ENCODE measurements around the gene PTPRN2.

Gene PTPRN2

GRCh38 chr7:158016180-158017097 lies 571.2 kb downstream of the PTPRN2 start:
- in situ Hi-C loops (cut with MboI; ENCODE audit: low pct_unique_long_range_greater_than_20kb, low sequenced_read_pairs), result no loop called here
- no peak for DNase-seq

GRCh38 chr7:158015403-158016179 lies 572.0 kb downstream of the PTPRN2 start:
- DNase-seq, result no peak

GRCh38 chr7:158014976-158015375 lies 572.6 kb downstream of the PTPRN2 start:
- in situ Hi-C loops (cut with MboI; ENCODE audit: low pct_unique_long_range_greater_than_20kb, low sequenced_read_pairs), result no loop called here
- DNase-seq, result no peak

More at GRCh38 chr7:158015403-158016179, 572.0 kb downstream of the PTPRN2 start:
- in situ Hi-C loops (cut with MboI; ENCODE audit: low pct_unique_long_range_greater_than_20kb, low sequenced_read_pairs), result no loop called here

- in situ Hi-C loops (cut with MboI; ENCODE audit: low pct_unique_long_range_greater_than_20kb, low sequenced_read_pairs), result no loop called here
- no peak for DNase-seq
Observed at GRCh38 chr7:158013085-158013668, 574.4 kb downstream of the PTPRN2 start.

- no peak for DNase-seq
- in situ Hi-C loops (cut with MboI; ENCODE audit: low pct_unique_long_range_greater_than_20kb, low sequenced_read_pairs), result no loop called here
Observed at GRCh38 chr7:158011941-158012340, 575.7 kb downstream of the PTPRN2 start.

- DNase-seq, result no peak
- in situ Hi-C loops (cut with MboI; ENCODE audit: low pct_unique_long_range_greater_than_20kb, low sequenced_read_pairs), result no loop called here
Observed at GRCh38 chr7:158010961-158011693, 576.5 kb downstream of the PTPRN2 start.

- in situ Hi-C loops (cut with MboI; ENCODE audit: low pct_unique_long_range_greater_than_20kb, low sequenced_read_pairs), result no loop called here
- DNase-seq, result no peak
Observed at GRCh38 chr7:158009886-158010285, 577.7 kb downstream of the PTPRN2 start.

- in situ Hi-C loops (cut with MboI; ENCODE audit: low pct_unique_long_range_greater_than_20kb, low sequenced_read_pairs), result no loop called here
- DNase-seq, result no peak
Observed at GRCh38 chr7:158008267-158008666, 579.4 kb downstream of the PTPRN2 start.

GRCh38 chr7:158007697-158008257 lies 579.8 kb downstream of the PTPRN2 start:
- DNase-seq, result no peak
- in situ Hi-C loops (cut with MboI; ENCODE audit: low pct_unique_long_range_greater_than_20kb, low sequenced_read_pairs), result no loop called here

- in situ Hi-C loops (cut with MboI; ENCODE audit: low pct_unique_long_range_greater_than_20kb, low sequenced_read_pairs), result no loop called here
- no peak for DNase-seq
Observed at GRCh38 chr7:158006841-158007696, 580.6 kb downstream of the PTPRN2 start.

- in situ Hi-C loops (cut with MboI; ENCODE audit: low pct_unique_long_range_greater_than_20kb, low sequenced_read_pairs), result no loop called here
- no peak for DNase-seq
Observed at GRCh38 chr7:158005531-158005930, 582.1 kb downstream of the PTPRN2 start.

GRCh38 chr7:158004123-158004490 lies 583.5 kb downstream of the PTPRN2 start:
- in situ Hi-C loops (cut with MboI; ENCODE audit: low pct_unique_long_range_greater_than_20kb, low sequenced_read_pairs), result no loop called here
- DNase-seq, result no peak

- in situ Hi-C loops (cut with MboI; ENCODE audit: low pct_unique_long_range_greater_than_20kb, low sequenced_read_pairs), result no loop called here
Observed at GRCh38 chr7:158003441-158004122, 584.0 kb downstream of the PTPRN2 start.

GRCh38 chr7:158002486-158003080 lies 585.0 kb downstream of the PTPRN2 start:
- in situ Hi-C loops (cut with MboI; ENCODE audit: low pct_unique_long_range_greater_than_20kb, low sequenced_read_pairs), result no loop called here
- DNase-seq, result no peak

More at GRCh38 chr7:158003441-158004122, 584.0 kb downstream of the PTPRN2 start:
- DNase-seq, result no peak

GRCh38 chr7:158001621-158002320 lies 585.9 kb downstream of the PTPRN2 start:
- no peak for DNase-seq
- in situ Hi-C loops (cut with MboI; ENCODE audit: low pct_unique_long_range_greater_than_20kb, low sequenced_read_pairs), result no loop called here

GRCh38 chr7:158001003-158001402 lies 586.6 kb downstream of the PTPRN2 start:
- in situ Hi-C loops (cut with MboI; ENCODE audit: low pct_unique_long_range_greater_than_20kb, low sequenced_read_pairs), result no loop called here
- no peak for DNase-seq

GRCh38 chr7:158000160-158000559 lies 587.5 kb downstream of the PTPRN2 start:
- in situ Hi-C loops (cut with MboI; ENCODE audit: low pct_unique_long_range_greater_than_20kb, low sequenced_read_pairs), result no loop called here
- no peak for DNase-seq
